Loucy (cell line): ENCODE data around the gene ZSWIM9.

Experiments
- CTCF ChIP-seq: fragments of 200-600 bp; sonication (generic); conservative IDR thresholded peaks from 2 replicates; pipeline ENCODE4 v1.5.1; 2014; ENCODE audit warnings: mild to moderate bottlenecking, antibody characterized with exemption, low read length
- EZH2phosphoT487 ChIP-seq: fragments of 200-600 bp; IDR thresholded peaks from 2 replicates; pipeline ENCODE4 v1.6.1; 2018; ENCODE audit warnings: antibody characterized with exemption, mild to moderate bottlenecking, moderate library complexity, borderline replicate concordance

GRCh38 chr19:48136547-48136946 is 33.9 kb upstream of the ZSWIM9 start:
- TF ChIP-seq CTCF (no peak), EZH2phosphoT487 (no peak)
